Bronchial epithelial cell (primary cell): ENCODE measurements around the gene NEDD4L. TPM values are rescaled to one million over a fixed set of nuclear protein-coding genes. Genes with fewer than 3 reads are reported as not detected.

Experiments used
- DNase-seq: peaks from one replicate; pipeline ENCODE4 v3.0.0-alpha.2; 2010; ENCODE audit warnings: low read depth
- FAIRE-seq: peaks from 2 replicates; lab custom pipeline; 2011; peaks lifted over from hg19 to GRCh38; lab: Jason Lieb, UNC
- H3K27me3 ChIP-seq: 2 replicates; pipeline ENCODE4 v1.5.1; 2011; ENCODE audit warnings: low read length; ENCODE audit not compliant: control insufficient read depth, insufficient read depth
- H3K36me3 ChIP-seq: 2 replicates; pipeline ENCODE4 v1.5.1; 2011; ENCODE audit warnings: low read length; ENCODE audit not compliant: control insufficient read depth, insufficient read depth
- H3K4me3 ChIP-seq: 2 replicates; pipeline ENCODE4 v1.5.1; 2011; ENCODE audit warnings: mild to moderate bottlenecking, low read depth, low read length, control low read depth
- CTCF ChIP-seq: IDR thresholded peaks from 2 replicates; pipeline ENCODE4 v1.5.1; 2011; ENCODE audit warnings: mild to moderate bottlenecking, moderate library complexity, low read length, control low read depth, inconsistent platforms; ENCODE audit not compliant: insufficient read depth, severe bottlenecking
- total RNA-seq: library from RNA; depleted of rRNA; stranded (reverse); fragments of >200 nt; gene quantifications from 2 replicates; pipeline ENCODE4 v1.2.1, GENCODE V29; 2014

The NEDD4L gene
- total RNA-seq, 1 donor from 2014 or later: 11.3 TPM

- Histone ChIP-seq H3K36me3 (peaks cover 1% of the 10 kb centered on the region), H3K27me3 (no peaks in the 10 kb centered on the region), H3K4me3 (no peak overlapping the region)
- no peak for DNase-seq
- TF ChIP-seq CTCF: no peak
- FAIRE-seq: no peak
Measured at GRCh38 chr18:58110398-58110797, 66.4 kb downstream of the NEDD4L start.

- FAIRE-seq (no peak), DNase-seq (no peak)
- H3K36me3 ChIP-seq: peaks cover 1% of the 10 kb centered on the region
- TF ChIP-seq CTCF: no peak
- H3K4me3 ChIP-seq: no peak overlapping the region
- no peaks in the 10 kb centered on the region for H3K27me3 ChIP-seq
Measured at GRCh38 chr18:58112174-58112573, 68.1 kb downstream of the NEDD4L start.

GRCh38 chr18:58113337-58113736 lies 69.3 kb downstream of the NEDD4L start:
- Histone ChIP-seq H3K36me3 (peaks cover 1% of the 10 kb centered on the region), H3K27me3 (no peaks in the 10 kb centered on the region), H3K4me3 (no peak overlapping the region)
- no peak for TF ChIP-seq CTCF
- FAIRE-seq (no peak), DNase-seq (no peak)

- Histone ChIP-seq H3K36me3 (peaks cover 1% of the 10 kb centered on the region), H3K27me3 (no peaks in the 10 kb centered on the region), H3K4me3 (no peak overlapping the region)
- TF ChIP-seq CTCF: no peak
- DNase-seq (no peak), FAIRE-seq (no peak)
Measured at GRCh38 chr18:58114766-58115165, 70.7 kb downstream of the NEDD4L start.

- FAIRE-seq (no peak), DNase-seq (no peak)
Measured at GRCh38 chr18:58116818-58117217, 72.8 kb downstream of the NEDD4L start.

More at GRCh38 chr18:58116818-58117217, 72.8 kb downstream of the NEDD4L start:
- no peak for TF ChIP-seq CTCF
- Histone ChIP-seq H3K4me3 (no peak overlapping the region), H3K36me3 (no peaks in the 10 kb centered on the region), H3K27me3 (no peaks in the 10 kb centered on the region)
